Neural cell (in vitro differentiated cells): ENCODE data around the gene STPG3. TPM values are rescaled to one million over a fixed set of nuclear protein-coding genes. Genes with fewer than 3 reads are reported as not detected.
A peak's percentile ranks its signal among the peaks of the same experiment; 100 is the strongest.

Experiments used
- H2AFZ ChIP-seq: fragments of 200-600, 300-800 bp; sonication (generic), shearing (Covaris generic); 2 replicates; pipeline ENCODE4 v1.6.0; 2014; ENCODE audit warnings: low read depth, mild to moderate bottlenecking, antibody characterized with exemption, low read length, moderate library complexity
- H3F3A ChIP-seq: fragments of 200-600 bp; shearing (Covaris generic); 2 replicates; pipeline ENCODE4 v1.6.1; 2016; ENCODE audit warnings: mild to moderate bottlenecking, moderate library complexity, mixed read lengths, antibody characterized with exemption, low read length; ENCODE audit not compliant: insufficient read depth, poor library complexity, severe bottlenecking
- H3K27ac ChIP-seq: fragments of 200-600, 300-800 bp; sonication (generic), shearing (Covaris generic); 2 replicates; pipeline ENCODE4 v1.5.1; 2014; ENCODE audit warnings: mild to moderate bottlenecking, low read length, moderate library complexity
- H3K27me3 ChIP-seq: fragments of 300-800, 200-600 bp; sonication (generic), shearing (Covaris generic); 2 replicates; pipeline ENCODE4 v1.6.0; 2014; ENCODE audit warnings: mild to moderate bottlenecking, low read depth, low read length, moderate library complexity; ENCODE audit not compliant: insufficient read depth
- H3K36me3 ChIP-seq: fragments of 300-800, 200-600 bp; sonication (generic), shearing (Covaris generic); 2 replicates; pipeline ENCODE4 v1.5.1; 2014; ENCODE audit warnings: mild to moderate bottlenecking, antibody characterized with exemption, low read length, moderate library complexity; ENCODE audit not compliant: insufficient read depth
- H3K4me2 ChIP-seq: fragments of 300-800, 200-600 bp; sonication (generic), shearing (Covaris generic); 2 replicates; pipeline ENCODE4 v1.6.0; 2014; ENCODE audit warnings: mild to moderate bottlenecking, low read length
- H3K4me3 ChIP-seq: fragments of 300-800, 200-600 bp; sonication (generic), shearing (Covaris generic); 2 replicates; pipeline ENCODE4 v1.5.1; 2014; ENCODE audit warnings: mild to moderate bottlenecking, low read length, moderate library complexity
- H3K79me2 ChIP-seq: fragments of 200-600 bp; shearing (Covaris generic); replicated peaks from 2 replicates; pipeline ENCODE4 v1.6.0; 2014; ENCODE audit warnings: mild to moderate bottlenecking, low read length, moderate library complexity; ENCODE audit not compliant: insufficient read depth
- H3K9ac ChIP-seq: fragments of 300-800, 200-600 bp; sonication (generic), shearing (Covaris generic); 2 replicates; pipeline ENCODE4 v1.6.1; 2016; ENCODE audit warnings: mild to moderate bottlenecking, low read length, mixed read lengths
- H3K9me2 ChIP-seq: fragments of 200-600 bp; shearing (Covaris generic); 2 replicates; pipeline ENCODE4 v1.6.1; 2016; ENCODE audit warnings: mild to moderate bottlenecking, low read length, mixed read lengths; ENCODE audit not compliant: insufficient read depth
- H3K9me3 ChIP-seq: fragments of 200-600, 300-800 bp; sonication (generic), shearing (Covaris generic); 2 replicates; pipeline ENCODE4 v1.6.1; 2016; ENCODE audit warnings: mild to moderate bottlenecking, mixed run types, low read length, moderate library complexity, mixed read lengths
- H4K20me1 ChIP-seq: fragments of 200-600 bp; shearing (Covaris generic); 2 replicates; pipeline ENCODE4 v1.6.1; 2016; ENCODE audit warnings: mild to moderate bottlenecking, mixed run types; ENCODE audit not compliant: insufficient read depth
- EP300 ChIP-seq: fragments of 450-650 bp; conservative IDR thresholded peaks from 2 replicates; pipeline ENCODE4 v1.6.1; 2014; ENCODE audit warnings: antibody characterized with exemption, mild to moderate bottlenecking, moderate library complexity; ENCODE audit not compliant: poor library complexity, severe bottlenecking
- EZH2 ChIP-seq: fragments of 200-600, 300-800 bp; shearing (Covaris generic), sonication (generic); IDR thresholded peaks from 2 replicates; pipeline ENCODE4 v1.6.1; 2014; ENCODE audit warnings: antibody characterized with exemption, low read length, borderline replicate concordance, mild to moderate bottlenecking; ENCODE audit not compliant: insufficient read depth, poor library complexity, severe bottlenecking
- MXI1 ChIP-seq: fragments of 450-650 bp; conservative IDR thresholded peaks from 2 replicates; pipeline ENCODE4 v1.6.1; 2014; ENCODE audit warnings: antibody characterized with exemption, mild to moderate bottlenecking; ENCODE audit not compliant: poor library complexity, severe bottlenecking
- POLR2AphosphoS5 ChIP-seq: IDR thresholded peaks from 2 replicates; pipeline ENCODE4 v1.6.1; 2012
- RAD21 ChIP-seq: fragments of 450-650 bp; conservative IDR thresholded peaks from 2 replicates; pipeline ENCODE4 v1.6.1; 2014; ENCODE audit warnings: antibody characterized with exemption, mild to moderate bottlenecking, moderate library complexity
- SMC3 ChIP-seq: fragments of 450-650 bp; conservative IDR thresholded peaks from 2 replicates; pipeline ENCODE4 v1.6.1; 2014; ENCODE audit warnings: antibody characterized with exemption, mild to moderate bottlenecking, moderate library complexity; ENCODE audit not compliant: poor library complexity
- TAF1 ChIP-seq: IDR thresholded peaks from 2 replicates; pipeline ENCODE4 v1.6.1; 2012; ENCODE audit warnings: low read depth
- polyA plus RNA-seq: library from polyadenylated mRNA; depleted of rRNA; stranded (reverse); fragments of >200 nt; gene quantifications from 2 replicates; pipeline ENCODE4 v1.2.3, GENCODE V29; 2014
- TF ChIP-seq, protein P1 (sequence below): IDR thresholded peaks from 2 replicates; pipeline ENCODE4 v1.6.1; 2012; ENCODE audit warnings: borderline replicate concordance
- TF ChIP-seq, protein P2 (sequence below): fragments of 450-650 bp; IDR thresholded peaks from 2 replicates; pipeline ENCODE4 v1.5.1; 2014; ENCODE audit warnings: antibody characterized with exemption, mild to moderate bottlenecking, moderate library complexity; ENCODE audit not compliant: poor library complexity, severe bottlenecking

Gene STPG3
- polyA plus RNA-seq, 1 donor from 2014 or later: not detected

DNA sequence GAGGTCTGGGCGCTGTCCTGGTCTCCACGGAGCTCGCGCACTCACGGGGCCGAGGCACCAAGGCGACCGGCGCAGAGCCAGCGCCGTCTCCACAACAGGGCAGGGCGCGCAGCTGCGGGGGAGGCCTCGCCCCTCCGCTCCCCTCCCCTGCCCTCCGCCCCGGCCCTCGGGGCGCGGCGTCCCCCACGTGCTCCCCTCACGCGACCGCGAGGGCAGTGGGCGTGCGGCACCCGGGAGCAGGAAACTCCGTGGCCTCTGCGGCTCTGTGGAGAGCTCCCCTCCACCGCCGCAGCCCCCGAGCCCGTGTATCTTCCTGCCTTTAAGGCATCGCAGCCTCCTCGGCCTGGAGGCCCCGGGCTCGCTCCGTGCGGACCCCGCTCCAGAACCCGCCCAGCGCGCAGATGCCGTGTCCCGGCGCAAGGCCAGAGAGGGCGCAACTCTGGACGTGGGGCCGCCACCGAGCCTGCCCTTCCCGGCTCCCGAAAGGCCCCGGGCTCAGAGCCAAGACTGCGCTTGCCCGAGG lies 10.7 kb upstream of the STPG3 start:
- Histone ChIP-seq H3K27ac (peak overlapping the region; percentile 89), H3K27me3 (no peaks in the 10 kb centered on the region), H4K20me1 (no peaks in the 10 kb centered on the region), H3K36me3 (no peaks in the 10 kb centered on the region), H2AFZ (peak overlapping the region; percentile 80), H3K9me2 (no peaks in the 10 kb centered on the region), H3K79me2 (peaks cover 14% of the 10 kb centered on the region), H3F3A (no peaks in the 10 kb centered on the region), H3K4me3 (peak overlapping the region; percentile 96), H3K9me3 (no peaks in the 10 kb centered on the region), H3K9ac (peak overlapping the region; percentile 90), H3K4me2 (peak overlapping the region; percentile 62)
- no peak for TF ChIP-seq EZH2
- TF ChIP-seq EP300: peak; percentile 16
- TF ChIP-seq, protein P1, sequence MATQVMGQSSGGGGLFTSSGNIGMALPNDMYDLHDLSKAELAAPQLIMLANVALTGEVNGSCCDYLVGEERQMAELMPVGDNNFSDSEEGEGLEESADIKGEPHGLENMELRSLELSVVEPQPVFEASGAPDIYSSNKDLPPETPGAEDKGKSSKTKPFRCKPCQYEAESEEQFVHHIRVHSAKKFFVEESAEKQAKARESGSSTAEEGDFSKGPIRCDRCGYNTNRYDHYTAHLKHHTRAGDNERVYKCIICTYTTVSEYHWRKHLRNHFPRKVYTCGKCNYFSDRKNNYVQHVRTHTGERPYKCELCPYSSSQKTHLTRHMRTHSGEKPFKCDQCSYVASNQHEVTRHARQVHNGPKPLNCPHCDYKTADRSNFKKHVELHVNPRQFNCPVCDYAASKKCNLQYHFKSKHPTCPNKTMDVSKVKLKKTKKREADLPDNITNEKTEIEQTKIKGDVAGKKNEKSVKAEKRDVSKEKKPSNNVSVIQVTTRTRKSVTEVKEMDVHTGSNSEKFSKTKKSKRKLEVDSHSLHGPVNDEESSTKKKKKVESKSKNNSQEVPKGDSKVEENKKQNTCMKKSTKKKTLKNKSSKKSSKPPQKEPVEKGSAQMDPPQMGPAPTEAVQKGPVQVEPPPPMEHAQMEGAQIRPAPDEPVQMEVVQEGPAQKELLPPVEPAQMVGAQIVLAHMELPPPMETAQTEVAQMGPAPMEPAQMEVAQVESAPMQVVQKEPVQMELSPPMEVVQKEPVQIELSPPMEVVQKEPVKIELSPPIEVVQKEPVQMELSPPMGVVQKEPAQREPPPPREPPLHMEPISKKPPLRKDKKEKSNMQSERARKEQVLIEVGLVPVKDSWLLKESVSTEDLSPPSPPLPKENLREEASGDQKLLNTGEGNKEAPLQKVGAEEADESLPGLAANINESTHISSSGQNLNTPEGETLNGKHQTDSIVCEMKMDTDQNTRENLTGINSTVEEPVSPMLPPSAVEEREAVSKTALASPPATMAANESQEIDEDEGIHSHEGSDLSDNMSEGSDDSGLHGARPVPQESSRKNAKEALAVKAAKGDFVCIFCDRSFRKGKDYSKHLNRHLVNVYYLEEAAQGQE: no peak
- TF ChIP-seq RAD21: no peak
- peak; percentile 75 for TF ChIP-seq POLR2AphosphoS5
- peak; percentile 91 for TF ChIP-seq MXI1
- no peak for TF ChIP-seq SMC3
- no peak for TF ChIP-seq TAF1
- TF ChIP-seq, protein P2, sequence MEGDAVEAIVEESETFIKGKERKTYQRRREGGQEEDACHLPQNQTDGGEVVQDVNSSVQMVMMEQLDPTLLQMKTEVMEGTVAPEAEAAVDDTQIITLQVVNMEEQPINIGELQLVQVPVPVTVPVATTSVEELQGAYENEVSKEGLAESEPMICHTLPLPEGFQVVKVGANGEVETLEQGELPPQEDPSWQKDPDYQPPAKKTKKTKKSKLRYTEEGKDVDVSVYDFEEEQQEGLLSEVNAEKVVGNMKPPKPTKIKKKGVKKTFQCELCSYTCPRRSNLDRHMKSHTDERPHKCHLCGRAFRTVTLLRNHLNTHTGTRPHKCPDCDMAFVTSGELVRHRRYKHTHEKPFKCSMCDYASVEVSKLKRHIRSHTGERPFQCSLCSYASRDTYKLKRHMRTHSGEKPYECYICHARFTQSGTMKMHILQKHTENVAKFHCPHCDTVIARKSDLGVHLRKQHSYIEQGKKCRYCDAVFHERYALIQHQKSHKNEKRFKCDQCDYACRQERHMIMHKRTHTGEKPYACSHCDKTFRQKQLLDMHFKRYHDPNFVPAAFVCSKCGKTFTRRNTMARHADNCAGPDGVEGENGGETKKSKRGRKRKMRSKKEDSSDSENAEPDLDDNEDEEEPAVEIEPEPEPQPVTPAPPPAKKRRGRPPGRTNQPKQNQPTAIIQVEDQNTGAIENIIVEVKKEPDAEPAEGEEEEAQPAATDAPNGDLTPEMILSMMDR: no peak

DNA sequence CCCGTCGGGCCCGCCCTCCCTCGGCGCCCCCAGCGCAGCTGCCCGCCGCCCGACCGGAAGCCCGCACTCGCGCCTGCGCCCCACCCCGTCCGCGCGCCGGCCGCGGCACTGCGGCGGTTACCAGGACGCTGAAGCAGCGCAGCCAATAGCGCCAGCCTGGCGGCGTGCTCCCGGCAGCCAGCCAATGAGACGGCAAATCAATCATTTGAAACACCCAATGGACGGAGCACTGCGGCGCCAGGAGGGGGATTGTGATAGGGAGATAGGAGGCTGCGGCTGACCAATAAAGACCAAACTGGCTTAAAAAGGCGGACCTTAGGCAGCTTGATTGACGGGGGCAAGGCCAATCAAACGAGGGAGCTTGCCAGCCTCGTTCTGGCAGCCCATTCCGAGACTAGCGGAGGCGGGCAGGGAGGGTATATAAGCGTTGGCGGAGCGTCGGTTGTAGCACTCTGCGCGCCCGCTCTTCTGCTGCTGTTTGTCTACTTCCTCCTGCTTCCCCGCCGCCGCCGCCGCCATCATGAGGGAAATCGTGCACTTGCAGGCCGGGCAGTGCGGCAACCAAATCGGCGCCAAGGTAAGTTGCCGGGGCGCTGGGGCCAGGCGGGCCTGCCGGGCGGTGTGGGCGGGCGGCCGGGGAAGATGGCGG lies 10.1 kb upstream of the STPG3 start, which contains the start of gene TUBB4B:
Gene TUBB4B (plus strand): TSS at position 447 of the 649 bp plus-strand sequence. CDS start 74 bp downstream, at position 521.
- no peaks in the 10 kb centered on the region for H3K27me3 ChIP-seq
- H3K79me2 ChIP-seq: peaks cover 14% of the 10 kb centered on the region
- H3K4me2 ChIP-seq: peak within 1 kb of the TSS; percentile 78
- no peaks in the 10 kb centered on the region for H3K36me3 ChIP-seq
- no peaks in the 10 kb centered on the region for H3F3A ChIP-seq
- peak within 1 kb of the TSS; percentile 89 for H3K27ac ChIP-seq
- H3K9me3 ChIP-seq: no peaks in the 10 kb centered on the region
- TF ChIP-seq TAF1: peak; percentile 99
- TF ChIP-seq, protein P1: peak; percentile 99
- TF ChIP-seq POLR2AphosphoS5: peak; percentile 100
- TF ChIP-seq MXI1: peak; percentile 38
- TF ChIP-seq EP300: no peak
- TF ChIP-seq, protein P2: no peak
- peak within 1 kb of the TSS; percentile 90 for H3K9ac ChIP-seq
- H4K20me1 ChIP-seq: no peaks in the 10 kb centered on the region
- H2AFZ ChIP-seq: peak within 1 kb of the TSS; percentile 80
- H3K9me2 ChIP-seq: no peaks in the 10 kb centered on the region
- H3K4me3 ChIP-seq: peak within 1 kb of the TSS; percentile 96
